BLaER1 treated with 17β-estradiol and CSF1 and Interleukin-3, amounts not matched to agents 10 nM and 100 nM (cell line): Measurements from ENCODE around the gene DPP10.

ENCODE experiments used
- H3K27ac ChIP-seq, 11 experiments: shearing (Covaris generic); formaldehyde crosslinking; 2 replicates each; pipeline ENCODE4 v1.8.1; 2022
- H3K27me3 ChIP-seq, 11 experiments: shearing (Covaris generic); formaldehyde crosslinking; 2 replicates each; pipeline ENCODE4 v1.8.1; 2022
- H3K36me3 ChIP-seq, 11 experiments: shearing (Covaris generic); formaldehyde crosslinking; 2 replicates each; pipeline ENCODE4 v1.8.1; 2022
- H3K4me1 ChIP-seq, 10 experiments: shearing (Covaris generic); formaldehyde crosslinking; 2 replicates each; pipeline ENCODE4 v1.8.1; 2022
- H3K4me2 ChIP-seq, 11 experiments: shearing (Covaris generic); formaldehyde crosslinking; 2 replicates each; pipeline ENCODE4 v1.8.1; 2022
- H3K4me3 ChIP-seq, 10 experiments: shearing (Covaris generic); formaldehyde crosslinking; 2 replicates each; pipeline ENCODE4 v1.8.1; 2022
- H3K9ac ChIP-seq, 11 experiments: shearing (Covaris generic); formaldehyde crosslinking; 2 replicates each; pipeline ENCODE4 v1.8.1; 2022
- H3K9me3 ChIP-seq, 11 experiments: shearing (Covaris generic); formaldehyde crosslinking; replicated peaks in 1 of 11; 2 replicates each; pipeline ENCODE4 v1.8.1; 2022
- H4K20me1 ChIP-seq, 11 experiments: shearing (Covaris generic); formaldehyde crosslinking; 2 replicates each; pipeline ENCODE4 v1.8.1; 2022
- Cebpa-rat ChIP-seq, 11 experiments: shearing (Covaris generic); IDR thresholded peaks; 2 replicates each; pipeline ENCODE4 v1.8.1; 2022

DPP10 gene

GRCh38 chr2:115842306-115842705 lies 1399.9 kb downstream of the DPP10 start:
- H3K4me1 ChIP-seq, result peaks cover 0 to 8% (median 2%) of the 10 kb centered on the region in 10 experiments; a peak in 6 of 20 replicates
- H3K27me3 ChIP-seq, result no peaks in the 10 kb centered on the region
- no peak for TF ChIP-seq Cebpa-rat (IDR thresholded peaks at IDR 0.05)
- H3K4me2 ChIP-seq, result no peak overlapping the region
- no peaks in the 10 kb centered on the region for H4K20me1 ChIP-seq
- no peaks in the 10 kb centered on the region for H3K9me3 ChIP-seq
- no peaks in the 10 kb centered on the region for H3K36me3 ChIP-seq
- H3K9ac ChIP-seq, result no peak overlapping the region
- no peak overlapping the region for H3K27ac ChIP-seq
- no peak overlapping the region for H3K4me3 ChIP-seq

DNA sequence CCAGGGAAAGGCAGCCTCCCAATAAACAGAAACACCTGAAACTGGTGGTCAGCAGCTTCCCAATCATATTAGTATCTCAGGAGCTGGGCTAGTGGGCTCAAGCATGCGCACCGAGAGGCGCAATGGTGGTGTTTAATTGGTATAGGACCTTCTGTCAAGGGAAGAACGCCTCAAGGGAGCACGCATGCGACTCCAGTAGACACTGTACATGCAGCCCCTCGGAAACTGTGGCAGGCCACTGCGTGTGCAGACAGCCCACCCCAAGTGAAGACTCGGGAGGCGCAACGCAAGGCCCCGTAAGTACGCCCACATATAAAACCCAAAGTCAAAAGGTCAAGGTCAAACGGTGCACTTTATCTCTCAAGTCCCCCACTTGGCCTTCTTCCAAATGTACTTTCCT lies 1405.8 kb downstream of the DPP10 start:
- no peaks in the 10 kb centered on the region for H3K36me3 ChIP-seq
- no peaks in the 10 kb centered on the region for H4K20me1 ChIP-seq
- H3K27me3 ChIP-seq, result no peaks in the 10 kb centered on the region
- no peak overlapping the region for H3K9ac ChIP-seq
- H3K4me2 ChIP-seq, result no peak overlapping the region
- no peak overlapping the region for H3K27ac ChIP-seq
- H3K4me1 ChIP-seq, result peaks cover 0 to 4% (median 0%) of the 10 kb centered on the region in 10 experiments; a peak in 1 of 20 replicates
- H3K4me3 ChIP-seq, result no peak overlapping the region
- TF ChIP-seq Cebpa-rat (IDR thresholded peaks at IDR 0.05), result no peak
- no peaks in the 10 kb centered on the region for H3K9me3 ChIP-seq

DNA sequence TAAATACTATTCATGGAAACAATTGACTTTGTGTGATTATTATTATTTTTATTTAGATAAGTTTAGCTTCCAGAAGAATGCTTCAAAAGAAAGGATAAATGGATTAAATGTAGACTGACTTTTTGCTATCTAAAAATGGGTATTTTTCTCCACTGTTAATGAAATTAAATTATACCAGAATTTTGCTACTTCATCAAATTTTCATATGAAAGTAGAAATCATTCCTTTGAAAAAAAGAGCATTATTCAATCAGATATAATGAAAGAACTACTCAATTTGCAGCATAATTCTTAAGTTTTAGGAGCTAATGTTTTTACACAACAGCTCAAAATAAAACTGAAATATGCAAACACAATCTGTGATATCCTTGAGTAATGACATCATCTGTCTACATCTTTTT lies 1424.6 kb downstream of the DPP10 start:
- Histone ChIP-seq H3K27ac (no peak overlapping the region), H3K4me2 (no peak overlapping the region), H3K4me3 (no peak overlapping the region), H3K9ac (no peak overlapping the region), H4K20me1 (no peaks in the 10 kb centered on the region), H3K36me3 (no peaks in the 10 kb centered on the region), H3K9me3 (no peaks in the 10 kb centered on the region), H3K27me3 (no peaks in the 10 kb centered on the region), H3K4me1 (no peaks in the 10 kb centered on the region)
- TF ChIP-seq Cebpa-rat (IDR thresholded peaks at IDR 0.05), result no peak

GRCh38 chr2:115874427-115874826 lies 1432.0 kb downstream of the DPP10 start:
- Histone ChIP-seq H3K4me1 (no peaks in the 10 kb centered on the region), H3K4me3 (no peak overlapping the region)
- no peak for TF ChIP-seq Cebpa-rat (IDR thresholded peaks at IDR 0.05)

GRCh38 chr2:115880558-115880957 lies 1438.1 kb downstream of the DPP10 start:
- Histone ChIP-seq H4K20me1 (no peaks in the 10 kb centered on the region), H3K4me1 (no peaks in the 10 kb centered on the region), H3K27me3 (no peaks in the 10 kb centered on the region), H3K36me3 (no peaks in the 10 kb centered on the region), H3K4me2 (no peak overlapping the region), H3K9ac (no peak overlapping the region), H3K4me3 (no peak overlapping the region), H3K27ac (no peak overlapping the region), H3K9me3 (no peaks in the 10 kb centered on the region)
- no peak for TF ChIP-seq Cebpa-rat (IDR thresholded peaks at IDR 0.05)

More at GRCh38 chr2:115874427-115874826, 1432.0 kb downstream of the DPP10 start:
- H3K27me3 ChIP-seq, result no peaks in the 10 kb centered on the region
- H4K20me1 ChIP-seq, result no peaks in the 10 kb centered on the region
- H3K27ac ChIP-seq, result no peak overlapping the region
- no peaks in the 10 kb centered on the region for H3K36me3 ChIP-seq
- H3K9ac ChIP-seq, result no peak overlapping the region
- no peaks in the 10 kb centered on the region for H3K9me3 ChIP-seq
- H3K4me2 ChIP-seq, result no peak overlapping the region

DNA sequence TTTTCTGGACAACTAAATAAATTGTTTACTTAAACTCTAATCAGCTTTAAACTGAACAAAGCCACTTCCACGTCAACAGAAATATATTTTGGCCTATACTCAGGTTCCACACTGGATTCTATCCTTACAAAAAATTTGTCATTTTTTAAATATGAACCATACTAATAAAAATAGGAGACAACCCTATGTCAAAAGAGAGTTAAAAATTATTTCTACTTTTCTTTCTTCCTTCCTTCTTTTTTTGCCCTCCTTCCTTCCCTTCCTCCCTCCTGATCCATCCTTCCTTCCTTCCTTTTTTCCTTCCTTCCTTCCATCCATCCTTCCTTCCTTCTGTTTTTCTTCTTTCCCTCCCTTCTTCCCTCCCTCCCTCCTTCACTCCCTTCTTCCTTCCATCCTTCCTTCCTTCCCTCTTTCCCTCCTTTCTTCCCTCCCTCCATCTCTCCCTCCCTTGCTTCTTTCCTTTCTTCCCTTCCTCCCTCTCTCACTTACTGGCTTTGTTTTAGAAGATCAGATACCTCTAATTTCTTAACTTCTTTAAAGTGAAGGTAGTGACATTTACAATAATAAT lies 1444.9 kb downstream of the DPP10 start:
- Histone ChIP-seq H4K20me1 (no peaks in the 10 kb centered on the region), H3K4me2 (no peak overlapping the region), H3K9ac (no peak overlapping the region), H3K4me3 (no peak overlapping the region), H3K36me3 (no peaks in the 10 kb centered on the region), H3K27ac (no peak overlapping the region), H3K9me3 (peaks cover 0 to 12% (median 0%) of the 10 kb centered on the region in 11 experiments; a peak in 5 of 22 replicates), H3K4me1 (no peaks in the 10 kb centered on the region), H3K27me3 (no peaks in the 10 kb centered on the region)
- TF ChIP-seq Cebpa-rat (IDR thresholded peaks at IDR 0.05), result no peak
